Measurements from ENCODE around the gene FIBP. TPM values are rescaled to one million over a fixed set of nuclear protein-coding genes. Genes with fewer than 3 reads are reported as not detected.

FIBP gene
- total RNA-seq, 1 donor from 2014 or later, result 103 TPM

DNA sequence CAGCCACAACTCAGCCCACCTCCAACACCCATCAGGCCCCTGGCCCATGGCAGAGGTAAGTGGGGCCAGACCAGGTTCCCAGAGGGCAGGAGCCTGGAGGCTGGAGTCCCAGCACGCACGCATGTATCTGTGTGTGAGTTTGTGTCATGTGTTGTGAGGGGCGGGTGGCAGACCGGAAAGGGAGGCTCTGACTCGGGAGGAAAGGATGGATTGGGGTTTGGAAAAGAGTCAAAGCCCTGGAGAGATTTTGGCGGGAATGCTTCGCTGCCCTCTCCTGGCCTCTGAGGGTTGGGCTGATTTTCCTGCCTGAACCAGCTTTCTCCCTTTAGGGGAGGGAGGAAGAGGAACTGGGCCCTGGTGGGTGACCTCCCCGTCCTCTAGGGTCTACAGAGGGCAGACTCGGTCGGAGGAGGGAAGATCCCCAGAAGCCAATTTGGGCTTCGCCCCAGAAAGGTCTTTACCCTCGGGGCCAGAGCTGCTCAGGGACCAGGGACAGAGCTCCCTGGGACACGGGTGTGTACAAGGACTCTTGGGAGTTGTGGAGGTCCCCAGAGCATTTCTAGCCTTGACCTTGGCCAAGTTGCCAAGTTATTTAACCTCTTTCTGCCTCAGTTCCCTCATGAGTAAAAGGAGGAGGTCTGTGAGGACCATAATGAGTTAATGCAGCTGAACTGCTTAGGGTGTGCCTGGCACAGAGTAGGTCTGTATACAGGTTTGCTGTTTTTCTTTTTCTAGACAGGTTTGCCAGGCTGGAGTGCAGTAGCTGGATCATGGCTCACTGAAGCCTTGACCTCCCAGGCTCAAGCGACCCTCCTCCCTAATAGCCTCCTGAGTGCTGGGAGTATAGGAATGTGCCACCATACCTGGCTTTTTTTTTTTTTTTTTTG, 23.7 kb upstream of the FIBP start:
- FAIRE-seq (no peak), DNase-seq (ENCODE audit: low read depth) (peak; percentile 79)
- H3K27me3 ChIP-seq (ENCODE audit: control insufficient read depth, insufficient read depth, low read length), result no peaks in the 10 kb centered on the region
- no peak overlapping the region for H3K4me3 ChIP-seq (ENCODE audit: low read depth, low read length)
- no peaks in the 10 kb centered on the region for H3K36me3 ChIP-seq (ENCODE audit: control insufficient read depth, insufficient read depth, low read length)
- TF ChIP-seq, protein P1, sequence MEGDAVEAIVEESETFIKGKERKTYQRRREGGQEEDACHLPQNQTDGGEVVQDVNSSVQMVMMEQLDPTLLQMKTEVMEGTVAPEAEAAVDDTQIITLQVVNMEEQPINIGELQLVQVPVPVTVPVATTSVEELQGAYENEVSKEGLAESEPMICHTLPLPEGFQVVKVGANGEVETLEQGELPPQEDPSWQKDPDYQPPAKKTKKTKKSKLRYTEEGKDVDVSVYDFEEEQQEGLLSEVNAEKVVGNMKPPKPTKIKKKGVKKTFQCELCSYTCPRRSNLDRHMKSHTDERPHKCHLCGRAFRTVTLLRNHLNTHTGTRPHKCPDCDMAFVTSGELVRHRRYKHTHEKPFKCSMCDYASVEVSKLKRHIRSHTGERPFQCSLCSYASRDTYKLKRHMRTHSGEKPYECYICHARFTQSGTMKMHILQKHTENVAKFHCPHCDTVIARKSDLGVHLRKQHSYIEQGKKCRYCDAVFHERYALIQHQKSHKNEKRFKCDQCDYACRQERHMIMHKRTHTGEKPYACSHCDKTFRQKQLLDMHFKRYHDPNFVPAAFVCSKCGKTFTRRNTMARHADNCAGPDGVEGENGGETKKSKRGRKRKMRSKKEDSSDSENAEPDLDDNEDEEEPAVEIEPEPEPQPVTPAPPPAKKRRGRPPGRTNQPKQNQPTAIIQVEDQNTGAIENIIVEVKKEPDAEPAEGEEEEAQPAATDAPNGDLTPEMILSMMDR (IDR thresholded peaks at IDR 0.05; ENCODE audit: insufficient read depth, low read length, severe bottlenecking), result peak; percentile 35

DNA sequence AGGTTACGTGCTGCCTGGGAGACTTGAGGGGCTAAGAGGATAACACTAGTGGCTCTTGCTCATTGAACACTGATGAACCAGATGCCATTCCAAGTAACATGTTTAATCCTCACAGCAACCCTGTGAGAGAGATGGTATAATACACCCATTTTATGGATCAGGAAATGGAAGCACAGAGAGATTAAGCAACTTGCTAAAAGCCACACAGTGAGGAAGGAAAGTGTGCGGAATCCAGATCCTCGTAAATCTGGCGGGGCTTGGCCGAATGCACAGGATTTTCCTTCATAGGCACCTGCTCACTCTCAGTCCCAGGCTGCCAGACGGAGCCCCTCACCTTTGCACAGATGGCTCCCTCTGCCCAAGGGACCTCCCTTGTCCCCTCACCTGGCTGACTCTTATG, 19.6 kb upstream of the FIBP start:
- no peak overlapping the region for H3K4me3 ChIP-seq (ENCODE audit: low read depth, low read length)
- no peak for DNase-seq (ENCODE audit: low read depth)
- no peaks in the 10 kb centered on the region for H3K27me3 ChIP-seq (ENCODE audit: control insufficient read depth, insufficient read depth, low read length)
- FAIRE-seq, result no peak
- TF ChIP-seq, protein P1 (IDR thresholded peaks at IDR 0.05; ENCODE audit: insufficient read depth, low read length, severe bottlenecking), result no peak
- H3K36me3 ChIP-seq (ENCODE audit: control insufficient read depth, insufficient read depth, low read length), result no peaks in the 10 kb centered on the region

DNA sequence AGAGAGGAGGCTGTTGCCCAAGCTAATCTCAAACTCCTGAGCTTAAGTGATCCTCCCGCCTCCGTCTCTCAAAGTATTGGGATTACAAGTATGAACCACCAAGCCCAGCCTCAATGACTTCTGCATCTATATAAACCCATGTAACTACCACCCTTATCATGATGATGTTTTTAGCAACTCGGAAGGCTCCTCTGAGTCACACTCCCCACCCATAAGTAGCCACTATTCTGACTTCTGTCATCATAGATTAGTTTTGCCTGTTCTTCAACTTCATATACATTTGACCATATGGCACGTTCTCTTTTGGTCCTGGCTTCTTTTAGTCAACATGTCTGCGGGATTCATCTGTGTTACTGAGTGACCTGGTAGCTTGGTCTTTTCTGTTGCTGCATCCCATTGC, 18.3 kb upstream of the FIBP start:
- H3K27me3 ChIP-seq (ENCODE audit: control insufficient read depth, insufficient read depth, low read length), result no peaks in the 10 kb centered on the region
- peak; percentile 66 for DNase-seq (ENCODE audit: low read depth)
- FAIRE-seq, result no peak
- H3K4me3 ChIP-seq (ENCODE audit: low read depth, low read length), result no peak overlapping the region
- TF ChIP-seq, protein P1 (IDR thresholded peaks at IDR 0.05; ENCODE audit: insufficient read depth, low read length, severe bottlenecking), result no peak
- no peaks in the 10 kb centered on the region for H3K36me3 ChIP-seq (ENCODE audit: control insufficient read depth, insufficient read depth, low read length)

DNA sequence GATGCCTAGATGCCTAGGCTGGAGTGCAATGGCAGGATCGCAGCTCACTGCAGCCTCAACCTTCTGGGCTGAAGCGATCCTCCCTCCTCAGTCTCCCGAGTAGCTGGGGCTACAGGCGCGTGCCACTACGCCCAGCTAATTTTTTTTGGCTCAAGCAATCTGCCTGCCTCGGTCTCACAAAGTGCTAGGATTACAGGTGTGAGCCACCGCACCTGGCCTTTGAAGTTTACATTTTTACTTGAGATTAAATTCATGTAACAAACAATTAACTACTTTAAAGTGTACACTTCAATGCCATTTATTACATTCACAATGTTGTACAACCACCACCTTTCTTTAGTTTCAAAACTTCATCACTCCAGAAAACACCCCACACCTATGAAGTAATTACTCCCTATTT, 15.4 kb upstream of the FIBP start:
- TF ChIP-seq, protein P1 (IDR thresholded peaks at IDR 0.05; ENCODE audit: insufficient read depth, low read length, severe bottlenecking), result no peak
- Histone ChIP-seq H3K36me3 (ENCODE audit: control insufficient read depth, insufficient read depth, low read length) (no peaks in the 10 kb centered on the region), H3K27me3 (ENCODE audit: control insufficient read depth, insufficient read depth, low read length) (no peaks in the 10 kb centered on the region), H3K4me3 (ENCODE audit: low read depth, low read length) (no peak overlapping the region)
- DNase-seq (ENCODE audit: low read depth) (no peak), FAIRE-seq (no peak)

DNA sequence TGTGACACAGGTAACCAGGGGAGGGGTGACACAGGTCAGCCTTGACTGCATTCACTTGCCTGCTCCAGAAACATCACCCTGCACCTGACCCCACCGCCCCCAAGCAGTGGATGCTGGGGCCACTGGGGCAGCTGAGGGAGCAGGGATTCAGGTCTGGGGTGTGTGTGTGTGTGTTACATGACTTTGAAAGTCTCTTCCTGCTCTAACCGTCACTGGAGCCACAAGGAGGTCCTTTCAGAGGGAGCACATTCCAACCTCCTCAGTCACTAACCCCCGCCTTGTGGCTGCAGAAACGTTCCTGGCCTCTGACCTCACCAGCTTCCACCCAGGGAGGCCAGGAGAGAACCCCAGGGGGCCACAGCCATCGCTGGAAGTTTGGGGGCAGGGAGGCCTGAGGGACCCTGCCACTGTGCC, 14.8 kb upstream of the FIBP start:
- Histone ChIP-seq H3K27me3 (ENCODE audit: control insufficient read depth, insufficient read depth, low read length) (no peaks in the 10 kb centered on the region), H3K4me3 (ENCODE audit: low read depth, low read length) (no peak overlapping the region), H3K36me3 (ENCODE audit: control insufficient read depth, insufficient read depth, low read length) (no peaks in the 10 kb centered on the region)
- FAIRE-seq, result no peak
- DNase-seq (ENCODE audit: low read depth), result peak; percentile 71
- TF ChIP-seq, protein P1 (IDR thresholded peaks at IDR 0.05; ENCODE audit: insufficient read depth, low read length, severe bottlenecking), result no peak

DNA sequence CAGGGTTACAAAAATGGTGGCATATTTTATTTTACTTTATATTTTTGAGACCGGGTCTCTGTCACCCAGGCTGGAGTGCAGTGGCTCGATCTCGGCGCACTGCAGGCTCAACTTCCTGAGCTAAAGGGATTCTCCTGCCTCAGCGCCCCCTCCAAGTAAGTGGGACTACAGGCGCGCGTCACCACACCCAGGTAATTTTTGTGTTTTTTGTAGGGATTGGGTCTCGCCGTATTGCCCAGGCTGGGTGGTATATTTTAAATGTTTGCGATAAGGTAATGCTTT, 12.6 kb upstream of the FIBP start:
- no peak overlapping the region for H3K4me3 ChIP-seq (ENCODE audit: low read depth, low read length)
- peaks cover 10% of the 10 kb centered on the region for H3K36me3 ChIP-seq (ENCODE audit: control insufficient read depth, insufficient read depth, low read length)
- FAIRE-seq (no peak), DNase-seq (ENCODE audit: low read depth) (no peak)
- no peaks in the 10 kb centered on the region for H3K27me3 ChIP-seq (ENCODE audit: control insufficient read depth, insufficient read depth, low read length)
- TF ChIP-seq, protein P1 (IDR thresholded peaks at IDR 0.05; ENCODE audit: insufficient read depth, low read length, severe bottlenecking), result no peak

Data from bronchial epithelial cell (primary cell).